ENCODE results near the gene HLCS.
A peak's percentile ranks its signal among the peaks of the same experiment; 100 is the strongest.
"Not testable (repeated sequence)": the region's sequence is repeated elsewhere in the genome, so short reads cannot be mapped to it uniquely, and the experiment has no call there.

HLCS gene

GRCh38 chr21:36992671-36993070 lies 26.2 kb upstream of the HLCS start:
- no peak for TF ChIP-seq POLR2A (IDR thresholded peaks at IDR 0.05; ENCODE audit: low read depth, low read length)
- no peak for DNase-seq (ENCODE audit: insufficient read length, low spot score)
- no peak for FAIRE-seq

- TF ChIP-seq POLR2A (IDR thresholded peaks at IDR 0.05; ENCODE audit: low read depth, low read length): no peak
- FAIRE-seq: no peak
- DNase-seq (ENCODE audit: insufficient read length, low spot score): no peak
Observed at GRCh38 chr21:36990508-36991205, 24.2 kb upstream of the HLCS start.

- TF ChIP-seq POLR2A (IDR thresholded peaks at IDR 0.05; ENCODE audit: low read depth, low read length): peak; percentile 79
- DNase-seq (ENCODE audit: insufficient read length, low spot score) (peak; percentile 99), FAIRE-seq (no peak)
Observed at GRCh38 chr21:36989699-36990507, 23.4 kb upstream of the HLCS start.

GRCh38 chr21:36989199-36989698 lies 22.8 kb upstream of the HLCS start:
- FAIRE-seq: not testable (repeated sequence)

GRCh38 chr21:36988536-36988935 lies 22.1 kb upstream of the HLCS start:
- FAIRE-seq: no peak
- TF ChIP-seq POLR2A (IDR thresholded peaks at IDR 0.05; ENCODE audit: low read depth, low read length): no peak

More at GRCh38 chr21:36989199-36989698, 22.8 kb upstream of the HLCS start:
- DNase-seq (ENCODE audit: insufficient read length, low spot score): not testable (repeated sequence)

GRCh38 chr21:36987845-36988244 lies 21.4 kb upstream of the HLCS start:
- TF ChIP-seq POLR2A (IDR thresholded peaks at IDR 0.05; ENCODE audit: low read depth, low read length): no peak
- no peak for FAIRE-seq
- DNase-seq (ENCODE audit: insufficient read length, low spot score): no peak

More at GRCh38 chr21:36988536-36988935, 22.1 kb upstream of the HLCS start:
- DNase-seq (ENCODE audit: insufficient read length, low spot score): no peak

- no peak for TF ChIP-seq POLR2A (IDR thresholded peaks at IDR 0.05; ENCODE audit: low read depth, low read length)
- DNase-seq (ENCODE audit: insufficient read length, low spot score) (no peak), FAIRE-seq (no peak)
Observed at GRCh38 chr21:36985751-36986594, 19.5 kb upstream of the HLCS start.

GRCh38 chr21:36981977-36982700 lies 15.7 kb upstream of the HLCS start:
- no peak for DNase-seq (ENCODE audit: insufficient read length, low spot score)
- no peak for TF ChIP-seq POLR2A (IDR thresholded peaks at IDR 0.05; ENCODE audit: low read depth, low read length)
- FAIRE-seq: no peak

- FAIRE-seq (no peak), DNase-seq (ENCODE audit: insufficient read length, low spot score) (no peak)
- TF ChIP-seq POLR2A (IDR thresholded peaks at IDR 0.05; ENCODE audit: low read depth, low read length): no peak
Observed at GRCh38 chr21:36981049-36981391, 14.6 kb upstream of the HLCS start.

GRCh38 chr21:36980280-36981048 lies 14.0 kb upstream of the HLCS start:
- no peak for TF ChIP-seq POLR2A (IDR thresholded peaks at IDR 0.05; ENCODE audit: low read depth, low read length)
- FAIRE-seq: no peak
- DNase-seq (ENCODE audit: insufficient read length, low spot score): no peak

GRCh38 chr21:36976882-36977651 lies 10.6 kb upstream of the HLCS start:
- DNase-seq (ENCODE audit: insufficient read length, low spot score): no peak
- no peak for TF ChIP-seq POLR2A (IDR thresholded peaks at IDR 0.05; ENCODE audit: low read depth, low read length)
- FAIRE-seq: no peak

GRCh38 chr21:36976228-36976861 lies 9.9 kb upstream of the HLCS start:
- no peak for TF ChIP-seq POLR2A (IDR thresholded peaks at IDR 0.05; ENCODE audit: low read depth, low read length)
- DNase-seq (ENCODE audit: insufficient read length, low spot score) (no peak), FAIRE-seq (no peak)

All from H54 (cell line).